ENCODE measurements around the gene CLN3. TPM values are rescaled to one million over a fixed set of nuclear protein-coding genes. Genes with fewer than 3 reads are reported as not detected.

The CLN3 gene
- total RNA-seq, 1 donor from 2014 or later: 43.9 TPM

GRCh38 chr16:28521436-28521835, 29.6 kb upstream of the CLN3 start:
- peaks cover 13% of the 10 kb centered on the region for H3K9me3 Mint-ChIP-seq (ENCODE audit: low read depth)
- H3K27me3 Mint-ChIP-seq: no peaks in the 10 kb centered on the region
- no peak for DNase-seq (ENCODE audit: low spot score, unreplicated experiment)
- H3K4me1 Mint-ChIP-seq (ENCODE audit: low read depth): no peaks in the 10 kb centered on the region
- no peak overlapping the region for H3K4me3 Mint-ChIP-seq (ENCODE audit: low read depth)
- H3K27ac Mint-ChIP-seq: peak overlapping the region; percentile 52
- H3K36me3 Mint-ChIP-seq (ENCODE audit: insufficient read depth): no peaks in the 10 kb centered on the region
- TF ChIP-seq, protein P1, sequence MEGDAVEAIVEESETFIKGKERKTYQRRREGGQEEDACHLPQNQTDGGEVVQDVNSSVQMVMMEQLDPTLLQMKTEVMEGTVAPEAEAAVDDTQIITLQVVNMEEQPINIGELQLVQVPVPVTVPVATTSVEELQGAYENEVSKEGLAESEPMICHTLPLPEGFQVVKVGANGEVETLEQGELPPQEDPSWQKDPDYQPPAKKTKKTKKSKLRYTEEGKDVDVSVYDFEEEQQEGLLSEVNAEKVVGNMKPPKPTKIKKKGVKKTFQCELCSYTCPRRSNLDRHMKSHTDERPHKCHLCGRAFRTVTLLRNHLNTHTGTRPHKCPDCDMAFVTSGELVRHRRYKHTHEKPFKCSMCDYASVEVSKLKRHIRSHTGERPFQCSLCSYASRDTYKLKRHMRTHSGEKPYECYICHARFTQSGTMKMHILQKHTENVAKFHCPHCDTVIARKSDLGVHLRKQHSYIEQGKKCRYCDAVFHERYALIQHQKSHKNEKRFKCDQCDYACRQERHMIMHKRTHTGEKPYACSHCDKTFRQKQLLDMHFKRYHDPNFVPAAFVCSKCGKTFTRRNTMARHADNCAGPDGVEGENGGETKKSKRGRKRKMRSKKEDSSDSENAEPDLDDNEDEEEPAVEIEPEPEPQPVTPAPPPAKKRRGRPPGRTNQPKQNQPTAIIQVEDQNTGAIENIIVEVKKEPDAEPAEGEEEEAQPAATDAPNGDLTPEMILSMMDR (IDR thresholded peaks at IDR 0.05; ENCODE audit: unreplicated experiment): no peak

DNA sequence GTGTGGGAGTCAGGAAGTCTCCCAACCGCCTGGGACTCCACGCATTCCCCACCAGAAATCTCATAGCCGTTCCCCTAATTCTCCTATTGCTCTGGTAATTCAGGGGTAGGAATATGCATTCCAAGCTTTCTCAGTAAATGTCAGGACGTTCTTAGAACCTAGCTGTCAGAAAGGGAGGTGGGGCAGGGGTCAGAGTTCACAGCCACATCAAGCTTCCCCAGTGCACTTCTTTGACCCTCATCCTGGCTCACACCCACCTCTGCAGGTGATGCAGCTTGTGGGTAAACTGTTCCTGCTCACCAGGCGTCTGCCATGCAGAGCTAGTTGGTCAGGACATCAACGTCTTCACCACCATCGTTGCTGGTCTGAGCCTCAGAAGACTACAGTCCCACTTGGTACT, 28.8 kb upstream of the CLN3 start:
- no peaks in the 10 kb centered on the region for H3K4me1 Mint-ChIP-seq (ENCODE audit: low read depth)
- H3K36me3 Mint-ChIP-seq (ENCODE audit: insufficient read depth): no peaks in the 10 kb centered on the region
- no peaks in the 10 kb centered on the region for H3K27me3 Mint-ChIP-seq
- H3K4me3 Mint-ChIP-seq (ENCODE audit: low read depth): no peak overlapping the region
- no peak for DNase-seq (ENCODE audit: low spot score, unreplicated experiment)
- TF ChIP-seq, protein P1 (IDR thresholded peaks at IDR 0.05; ENCODE audit: unreplicated experiment): no peak
- H3K9me3 Mint-ChIP-seq (ENCODE audit: low read depth): peaks cover 5% of the 10 kb centered on the region
- no peak overlapping the region for H3K27ac Mint-ChIP-seq

DNA sequence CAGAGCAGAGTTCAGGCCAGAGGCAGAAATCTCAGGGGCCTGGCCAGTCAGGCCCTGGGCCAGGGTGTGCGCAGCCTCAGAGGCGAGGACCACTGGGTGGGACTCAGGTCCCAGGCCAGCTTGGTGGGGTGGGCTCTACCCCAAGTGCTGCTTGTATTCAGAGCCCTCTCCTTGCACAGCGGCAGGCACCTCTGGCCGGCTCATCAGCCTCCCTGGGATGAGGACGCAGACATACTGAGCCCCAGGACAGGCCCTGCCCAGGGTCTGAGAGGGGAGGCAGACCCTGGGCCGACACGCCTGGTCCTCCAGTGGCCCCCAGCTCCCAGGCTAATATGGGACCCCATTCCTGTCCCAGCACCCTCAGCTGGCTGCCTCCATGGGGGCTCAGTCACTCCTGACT, 22.4 kb upstream of the CLN3 start:
- no peaks in the 10 kb centered on the region for H3K27me3 Mint-ChIP-seq
- TF ChIP-seq, protein P1 (IDR thresholded peaks at IDR 0.05; ENCODE audit: unreplicated experiment): no peak
- no peak overlapping the region for H3K4me3 Mint-ChIP-seq (ENCODE audit: low read depth)
- no peaks in the 10 kb centered on the region for H3K36me3 Mint-ChIP-seq (ENCODE audit: insufficient read depth)
- H3K27ac Mint-ChIP-seq: no peak overlapping the region
- no peaks in the 10 kb centered on the region for H3K4me1 Mint-ChIP-seq (ENCODE audit: low read depth)
- no peaks in the 10 kb centered on the region for H3K9me3 Mint-ChIP-seq (ENCODE audit: low read depth)
- no peak for DNase-seq (ENCODE audit: low spot score, unreplicated experiment)

DNA sequence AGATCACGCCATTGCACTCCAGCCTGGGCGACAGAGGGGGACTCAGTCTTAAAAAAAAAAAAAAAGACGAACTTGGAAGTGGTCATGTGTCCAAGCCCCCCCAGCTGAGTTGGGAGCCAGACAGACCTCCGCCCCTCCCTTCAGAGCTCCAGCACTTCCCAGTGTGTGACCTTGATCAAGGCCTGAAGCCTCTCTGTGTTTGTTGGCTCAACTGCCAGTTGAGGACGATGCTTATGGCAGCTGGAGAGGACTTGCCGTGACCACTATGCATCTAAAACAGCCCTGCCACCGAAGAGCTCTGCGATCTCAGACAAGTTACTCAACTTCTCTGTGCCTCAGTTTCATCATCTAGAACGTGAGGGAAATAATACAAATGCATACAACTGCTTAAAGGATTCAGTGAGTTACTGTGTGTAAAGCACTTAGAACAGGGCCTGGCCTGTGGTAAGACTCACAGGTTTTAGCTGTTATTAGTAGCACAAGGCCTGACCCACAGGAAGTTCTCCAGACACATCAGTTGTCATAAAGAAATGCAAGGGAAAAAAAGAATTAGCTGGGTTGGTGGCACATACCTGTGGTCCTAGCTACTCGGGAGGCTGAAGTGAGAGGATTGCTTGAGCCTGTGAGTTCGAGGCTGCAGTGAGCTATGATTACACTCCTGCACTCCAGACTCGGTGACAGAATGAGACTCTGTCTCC, 21.8 kb upstream of the CLN3 start:
- Mint-ChIP-seq H3K4me1 (ENCODE audit: low read depth) (no peaks in the 10 kb centered on the region), H3K27ac (no peak overlapping the region), H3K27me3 (no peaks in the 10 kb centered on the region), H3K4me3 (ENCODE audit: low read depth) (no peak overlapping the region), H3K9me3 (ENCODE audit: low read depth) (no peaks in the 10 kb centered on the region), H3K36me3 (ENCODE audit: insufficient read depth) (no peaks in the 10 kb centered on the region)
- DNase-seq (ENCODE audit: low spot score, unreplicated experiment): no peak
- TF ChIP-seq, protein P1 (IDR thresholded peaks at IDR 0.05; ENCODE audit: unreplicated experiment): no peak

DNA sequence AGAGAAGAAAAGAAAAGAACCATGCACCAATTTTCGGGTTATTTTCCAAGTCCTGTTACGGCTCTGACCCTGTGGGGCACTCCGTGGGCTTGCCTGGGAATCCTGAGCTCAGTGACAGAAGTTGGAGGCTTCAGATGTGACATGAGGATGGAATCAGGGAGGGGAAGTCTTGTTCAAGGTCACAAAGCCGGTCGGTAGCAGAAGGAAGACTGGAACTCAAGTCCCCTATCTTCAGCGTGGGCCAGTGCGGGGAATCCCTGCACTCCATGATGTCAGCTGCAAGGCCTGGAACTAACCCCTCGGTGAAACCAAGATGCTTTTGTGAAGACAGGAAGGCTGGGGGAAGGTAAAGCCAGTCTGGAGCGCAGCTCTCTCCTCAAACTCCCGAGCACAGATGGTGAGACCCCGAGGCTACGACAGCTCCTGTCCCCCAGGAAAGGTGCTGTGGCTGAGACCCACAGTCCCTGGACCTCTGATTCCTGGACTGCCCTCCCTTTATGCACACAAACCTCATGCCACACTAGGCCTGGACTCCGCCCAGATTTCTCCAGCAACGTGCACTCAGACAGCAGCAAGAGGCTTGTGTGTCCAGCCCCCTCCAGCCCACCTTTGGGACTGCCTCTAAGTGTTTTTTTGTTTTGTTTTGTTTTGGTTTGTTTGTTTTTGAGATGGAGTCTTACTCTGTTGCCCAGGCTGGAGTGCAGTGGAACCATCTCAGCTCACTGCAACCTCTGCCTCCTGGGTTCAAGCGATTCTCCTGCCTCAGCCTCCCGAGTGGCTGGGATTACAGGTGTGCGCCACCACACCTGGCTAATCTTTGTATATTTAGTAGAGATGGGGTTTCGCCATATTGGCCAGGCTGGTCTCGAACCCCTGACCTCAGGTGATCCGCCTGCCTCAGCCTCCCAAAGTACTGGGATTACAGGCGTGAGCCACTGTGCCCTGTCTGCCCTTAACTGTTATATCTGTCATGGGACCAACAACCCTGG, 20.2 kb upstream of the CLN3 start:
- Mint-ChIP-seq H3K27ac (no peak overlapping the region), H3K27me3 (no peaks in the 10 kb centered on the region), H3K36me3 (ENCODE audit: insufficient read depth) (no peaks in the 10 kb centered on the region), H3K9me3 (ENCODE audit: low read depth) (no peaks in the 10 kb centered on the region), H3K4me3 (ENCODE audit: low read depth) (no peak overlapping the region), H3K4me1 (ENCODE audit: low read depth) (no peaks in the 10 kb centered on the region)
- TF ChIP-seq, protein P1 (IDR thresholded peaks at IDR 0.05; ENCODE audit: unreplicated experiment): no peak
- DNase-seq (ENCODE audit: low spot score, unreplicated experiment): no peak

All from progenitor cell of endocrine pancreas (in vitro differentiated cells).